T-helper 17 cell (primary cell): ENCODE measurements around the gene SMIM20. TPM values are rescaled to one million over a fixed set of nuclear protein-coding genes. Genes with fewer than 3 reads are reported as not detected.

Experiments
- ATAC-seq: fragments of 150-1000 bp; cut with Tn5 transposase; 2 replicates; pipeline ENCODE4 v1.10.0; 2021; ENCODE audit warnings: mild to moderate bottlenecking, moderate library complexity
- DNase-seq, 3 donors: peaks; one replicate each; pipeline versions ENCODE4 v3.0.0 to v3.0.0-alpha.2; 2020 to 2021
- H3K9me3 ChIP-seq: one replicate; pipeline ENCODE4 v1.7.0; 2013; ENCODE audit warnings: low read length, mild to moderate bottlenecking; ENCODE audit not compliant: control insufficient read depth, poor library complexity, severe bottlenecking
- H3K27ac Mint-ChIP-seq: one replicate; pipeline ENCODE4 v1.8.0; 2022; ENCODE audit warnings: mild to moderate bottlenecking, moderate library complexity, mixed read lengths
- H3K27me3 Mint-ChIP-seq: one replicate; pipeline ENCODE4 v1.8.0; 2022; ENCODE audit warnings: mixed read lengths
- H3K36me3 Mint-ChIP-seq: one replicate; pipeline ENCODE4 v1.8.0; 2022; ENCODE audit warnings: low read depth, mixed read lengths
- H3K4me1 Mint-ChIP-seq: one replicate; pipeline ENCODE4 v1.8.0; 2022; ENCODE audit warnings: mild to moderate bottlenecking, mixed read lengths
- H3K4me3 Mint-ChIP-seq: one replicate; pipeline ENCODE4 v1.8.0; 2022; ENCODE audit warnings: mild to moderate bottlenecking, moderate library complexity, mixed read lengths
- total RNA-seq, 4 donors: library from RNA in 2 of 4; stranded (reverse) in 2 of 4; gene quantifications; one replicate each; pipeline ENCODE4 v1.2.3 and lab custom pipeline; 2022 to 2026

The SMIM20 gene
- total RNA-seq, 2 donors from 2014 or later = 11.0 to 12.5 TPM

DNA sequence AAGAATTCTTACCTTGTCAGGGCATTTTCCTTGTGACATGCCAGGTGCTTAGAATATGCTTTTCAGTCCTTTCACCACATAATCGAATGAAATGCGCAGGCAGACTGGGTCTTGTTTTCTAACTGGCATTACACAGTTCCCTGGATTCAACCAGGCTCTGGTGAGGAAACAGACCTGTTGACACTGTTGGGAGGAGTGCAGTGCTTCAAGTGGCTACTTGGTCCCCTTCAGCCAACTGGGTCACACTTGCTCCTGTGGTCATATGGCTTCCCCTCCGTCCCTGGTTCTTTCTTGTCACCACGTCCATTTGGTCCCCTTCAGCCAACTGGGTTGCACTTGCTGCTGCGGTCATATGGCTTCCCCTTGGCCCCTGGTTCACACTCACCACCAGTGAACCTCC is 9.7 kb downstream of the SMIM20 start:
- no peak for ATAC-seq
- Mint-ChIP-seq H3K4me1 (peaks cover 10% of the 10 kb centered on the region), H3K4me3 (no peak overlapping the region), H3K36me3 (peaks cover 7% of the 10 kb centered on the region), H3K27me3 (no peaks in the 10 kb centered on the region), H3K27ac (no peak overlapping the region)
- no peak for DNase-seq
- no peaks in the 10 kb centered on the region for H3K9me3 ChIP-seq

DNA sequence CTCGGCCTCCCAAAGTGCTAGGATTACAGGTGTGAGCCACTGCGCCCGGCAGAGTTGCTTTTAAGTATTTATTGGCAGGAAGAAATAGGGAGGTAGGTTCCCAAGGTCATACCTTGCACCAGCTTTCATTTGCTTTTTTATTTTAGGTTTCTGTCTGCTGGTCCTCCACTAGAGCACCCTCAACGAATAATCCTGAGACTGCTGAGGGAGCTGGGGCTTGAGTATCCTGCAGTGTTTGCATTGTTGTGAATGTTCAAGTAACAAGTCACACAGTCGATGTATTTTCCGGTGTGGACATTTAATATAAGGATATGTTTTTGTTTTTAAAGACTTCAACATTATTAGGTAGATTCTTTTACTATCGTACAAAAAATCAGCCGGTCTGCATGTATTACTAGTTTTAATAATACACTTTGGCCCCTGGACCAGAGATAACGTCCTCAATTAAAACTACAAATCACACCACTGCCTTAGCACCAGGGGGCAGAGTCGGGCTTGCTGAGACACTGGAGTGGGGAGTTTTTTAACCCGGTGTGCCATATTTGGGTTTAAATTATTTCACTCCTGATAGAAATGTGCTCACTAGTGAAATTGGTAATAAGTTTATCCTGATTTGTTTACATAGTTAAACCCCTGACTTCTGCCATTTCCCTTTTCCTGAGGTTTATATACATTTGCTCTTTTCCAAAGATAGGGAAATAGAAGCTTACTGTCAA is 11.6 kb downstream of the SMIM20 start:
- DNase-seq = no peak
- no peaks in the 10 kb centered on the region for H3K9me3 ChIP-seq
- Mint-ChIP-seq H3K4me3 (no peak overlapping the region), H3K36me3 (peaks cover 8% of the 10 kb centered on the region), H3K27ac (no peak overlapping the region), H3K4me1 (peaks cover 6% of the 10 kb centered on the region), H3K27me3 (no peaks in the 10 kb centered on the region)
- ATAC-seq = peak; percentile 40

DNA sequence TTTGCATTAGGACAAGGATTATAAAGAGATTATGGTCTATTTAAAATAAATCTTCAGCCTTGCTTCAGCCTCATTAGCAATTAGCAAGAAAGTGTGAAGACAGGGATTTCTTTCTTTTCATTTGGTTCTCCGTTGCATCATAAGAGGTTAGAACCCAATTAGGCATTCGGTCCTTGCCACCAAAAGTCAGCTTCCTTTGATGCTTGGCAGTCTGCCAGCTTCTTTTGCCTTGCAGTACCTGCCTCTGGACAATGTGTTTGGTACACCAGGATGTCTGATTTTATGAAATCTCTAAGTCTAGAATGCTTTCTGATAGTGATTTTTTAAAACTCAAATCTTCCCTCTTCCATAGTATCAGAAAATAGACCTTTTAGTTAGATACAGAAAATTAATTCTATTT is 12.4 kb downstream of the SMIM20 start:
- no peak overlapping the region for H3K4me3 Mint-ChIP-seq
- no peak overlapping the region for H3K27ac Mint-ChIP-seq

DNA sequence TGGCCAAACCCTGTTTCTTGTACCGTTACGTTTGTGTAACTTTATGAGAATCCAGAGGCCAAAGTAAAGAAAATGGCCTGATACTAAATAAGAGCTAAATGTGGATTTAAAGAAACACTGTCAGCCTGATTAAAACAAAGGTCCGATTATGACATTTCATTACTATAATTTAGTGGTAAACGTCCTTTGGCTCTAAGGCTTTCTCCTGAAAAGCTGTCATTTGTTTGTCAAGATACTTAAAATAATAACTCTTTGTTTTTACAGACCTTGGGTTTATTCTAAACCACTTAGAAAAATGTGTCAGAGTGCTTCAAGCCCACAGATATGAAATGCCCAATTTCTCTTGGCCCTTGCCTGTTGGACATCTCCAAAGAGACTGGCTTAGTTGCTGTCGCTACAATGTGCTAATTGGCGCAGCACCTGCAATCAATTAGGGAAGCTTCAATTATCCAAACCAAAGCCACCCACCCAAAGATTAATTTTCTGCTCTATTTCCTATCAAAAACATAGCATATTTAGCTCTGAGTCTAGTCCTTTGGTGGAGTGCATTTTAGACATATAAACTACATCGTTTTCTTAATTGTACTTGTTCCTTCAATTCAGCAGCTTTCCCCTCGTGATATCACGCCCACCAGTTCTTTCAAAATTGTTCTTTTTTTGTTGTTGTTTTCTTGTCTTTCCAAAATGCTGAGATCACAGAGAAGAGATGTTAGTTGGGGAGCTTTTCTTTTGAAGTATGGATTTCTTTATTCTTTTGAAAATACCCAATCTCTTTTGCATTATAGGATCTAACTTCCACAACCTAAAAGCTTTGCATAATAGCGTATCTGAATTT is 13.6 kb downstream of the SMIM20 start:
- H3K4me3 Mint-ChIP-seq = no peak overlapping the region
- peaks cover 2% of the 10 kb centered on the region for H3K36me3 Mint-ChIP-seq
- H3K27ac Mint-ChIP-seq = no peak overlapping the region
- no peak for ATAC-seq
- no peak for DNase-seq
- H3K27me3 Mint-ChIP-seq = no peaks in the 10 kb centered on the region
- no peaks in the 10 kb centered on the region for H3K9me3 ChIP-seq
- no peaks in the 10 kb centered on the region for H3K4me1 Mint-ChIP-seq

More for the DNA sequence above, 12.4 kb downstream of the SMIM20 start:
- no peak for ATAC-seq
- Mint-ChIP-seq H3K36me3 (peaks cover 2% of the 10 kb centered on the region), H3K27me3 (no peaks in the 10 kb centered on the region), H3K4me1 (peaks cover 4% of the 10 kb centered on the region)
- no peak for DNase-seq
- no peaks in the 10 kb centered on the region for H3K9me3 ChIP-seq

DNA sequence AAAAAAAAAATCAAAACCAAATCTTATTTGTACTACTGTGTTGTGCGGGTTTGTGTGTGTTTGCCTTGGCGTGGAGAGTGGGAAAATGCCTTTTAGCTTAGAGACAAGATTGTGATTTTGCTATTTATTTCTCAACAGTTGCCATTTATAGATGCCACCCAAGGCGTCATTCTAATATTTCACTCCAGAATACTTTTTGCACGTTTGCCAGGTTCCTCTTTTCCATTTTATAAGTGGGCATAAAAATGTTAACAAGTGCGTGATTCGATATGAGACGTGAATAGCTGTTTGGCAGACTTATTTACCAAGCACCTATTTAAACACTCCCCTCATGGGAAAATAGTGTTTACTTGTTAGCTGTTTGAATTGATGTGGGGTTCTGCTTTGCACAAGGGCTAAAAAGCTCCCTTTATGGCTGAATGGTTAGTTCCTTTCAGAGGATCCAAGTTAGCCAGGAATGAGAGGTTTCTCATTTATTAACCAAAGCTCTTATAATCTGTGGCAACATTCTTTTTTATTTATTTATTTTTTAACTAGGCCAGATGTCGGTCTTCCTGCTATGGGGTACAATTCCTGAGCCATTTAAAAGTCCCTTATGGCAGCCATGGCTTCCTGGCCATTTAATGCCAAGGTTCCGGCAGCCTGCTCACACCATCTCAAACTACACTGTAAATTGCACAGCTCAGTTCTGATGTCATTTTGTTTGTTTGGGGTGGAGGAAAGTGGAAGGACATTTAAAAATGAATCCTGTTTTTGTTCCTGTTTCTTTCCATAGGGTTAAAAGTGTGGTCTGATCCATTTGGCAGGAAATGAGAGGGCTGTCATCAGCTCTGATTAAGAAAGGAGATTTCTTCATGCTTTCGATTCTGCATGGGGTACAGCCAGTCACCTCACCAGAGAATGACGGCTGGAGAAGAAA is 14.6 kb downstream of the SMIM20 start:
- H3K4me3 Mint-ChIP-seq = no peak overlapping the region
- no peak for ATAC-seq
- no peaks in the 10 kb centered on the region for H3K27me3 Mint-ChIP-seq
- H3K9me3 ChIP-seq = no peaks in the 10 kb centered on the region
- DNase-seq = no peak
- peak overlapping the region; percentile 37 for H3K27ac Mint-ChIP-seq
- peaks cover 2% of the 10 kb centered on the region for H3K36me3 Mint-ChIP-seq
- H3K4me1 Mint-ChIP-seq = no peaks in the 10 kb centered on the region

DNA sequence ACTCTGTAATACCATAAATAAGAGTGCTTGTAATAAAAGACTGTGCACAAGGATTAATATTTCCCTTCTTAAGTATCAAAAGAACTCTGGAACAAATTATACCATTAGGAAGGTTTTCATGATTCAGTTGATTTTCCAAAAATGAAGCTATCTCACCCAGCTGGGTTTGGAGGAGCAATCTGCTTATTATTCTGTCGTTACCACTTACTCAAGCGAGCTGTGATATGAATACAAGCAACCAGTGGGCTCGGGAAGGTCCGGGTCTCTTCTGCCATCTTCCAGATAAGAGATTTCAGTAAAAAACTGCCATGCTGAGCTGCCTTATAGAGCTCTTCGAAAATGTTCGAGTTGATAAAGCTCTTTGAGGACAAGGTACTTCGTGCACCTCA is 15.3 kb downstream of the SMIM20 start:
- H3K27ac Mint-ChIP-seq = peak overlapping the region; percentile 37
- DNase-seq = no peak
- H3K4me3 Mint-ChIP-seq = no peak overlapping the region
- H3K27me3 Mint-ChIP-seq = no peaks in the 10 kb centered on the region
- no peaks in the 10 kb centered on the region for H3K9me3 ChIP-seq
- H3K36me3 Mint-ChIP-seq = peaks cover 2% of the 10 kb centered on the region
- ATAC-seq = no peak
- H3K4me1 Mint-ChIP-seq = no peaks in the 10 kb centered on the region

DNA sequence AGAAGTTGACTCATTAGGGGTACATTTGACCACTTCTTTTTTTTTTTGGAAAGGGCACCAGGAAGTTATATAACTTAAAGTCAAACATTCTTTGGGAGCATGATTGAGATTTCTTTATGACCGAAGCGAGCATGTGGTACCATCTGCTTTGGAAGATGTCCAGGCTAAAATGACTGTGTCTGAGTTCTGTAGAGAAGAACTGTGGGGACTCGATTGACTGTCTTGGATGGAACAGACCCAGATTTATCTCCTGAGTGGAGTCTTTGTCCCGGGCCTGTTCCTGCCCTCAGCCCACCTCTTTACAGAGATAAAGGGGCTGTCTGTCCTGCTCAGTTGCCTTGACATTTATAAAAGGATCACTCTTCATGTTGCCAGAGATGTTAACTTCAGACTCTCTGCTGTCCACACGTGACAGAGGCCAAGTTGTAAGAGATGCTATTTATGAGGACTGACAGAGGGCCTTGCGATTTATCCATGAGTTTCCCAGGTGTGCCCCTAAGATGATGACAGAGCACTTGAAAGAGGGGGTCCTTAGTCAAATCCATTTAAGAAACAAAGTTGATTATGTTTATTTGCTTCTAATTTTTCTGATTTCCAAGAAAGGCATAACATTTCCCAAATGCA is 16.8 kb downstream of the SMIM20 start:
- H3K4me1 Mint-ChIP-seq = no peaks in the 10 kb centered on the region
- no peaks in the 10 kb centered on the region for H3K27me3 Mint-ChIP-seq
- H3K36me3 Mint-ChIP-seq = peaks cover 2% of the 10 kb centered on the region
- no peaks in the 10 kb centered on the region for H3K9me3 ChIP-seq
- no peak for DNase-seq
- H3K4me3 Mint-ChIP-seq = no peak overlapping the region
- no peak overlapping the region for H3K27ac Mint-ChIP-seq
- ATAC-seq = no peak

DNA sequence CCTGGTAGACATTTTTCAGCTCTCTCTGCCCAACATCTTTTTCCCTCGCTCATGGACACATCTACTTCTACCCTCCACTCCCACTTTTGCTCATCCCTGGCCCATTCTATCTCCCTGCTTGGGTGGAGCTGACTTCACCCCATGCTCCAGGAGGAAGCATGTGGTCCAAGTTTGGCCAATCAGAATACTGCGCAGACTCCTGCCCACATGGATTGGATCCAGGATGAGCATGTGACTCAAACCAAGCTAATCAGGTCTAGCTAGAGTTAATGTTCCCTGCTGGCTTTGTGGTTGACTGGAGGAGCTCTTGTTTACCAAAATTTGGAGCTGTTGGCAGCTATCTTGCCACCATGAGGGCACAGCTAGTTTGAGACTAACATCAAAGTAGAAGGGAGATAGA is 22.7 kb downstream of the SMIM20 start:
- peaks cover 2% of the 10 kb centered on the region for H3K36me3 Mint-ChIP-seq
- peaks cover 8% of the 10 kb centered on the region for H3K4me1 Mint-ChIP-seq
- ATAC-seq = no peak
- H3K4me3 Mint-ChIP-seq = no peak overlapping the region
- no peak for DNase-seq
- H3K27ac Mint-ChIP-seq = no peak overlapping the region
- no peaks in the 10 kb centered on the region for H3K9me3 ChIP-seq
- peaks cover 1% of the 10 kb centered on the region for H3K27me3 Mint-ChIP-seq

DNA sequence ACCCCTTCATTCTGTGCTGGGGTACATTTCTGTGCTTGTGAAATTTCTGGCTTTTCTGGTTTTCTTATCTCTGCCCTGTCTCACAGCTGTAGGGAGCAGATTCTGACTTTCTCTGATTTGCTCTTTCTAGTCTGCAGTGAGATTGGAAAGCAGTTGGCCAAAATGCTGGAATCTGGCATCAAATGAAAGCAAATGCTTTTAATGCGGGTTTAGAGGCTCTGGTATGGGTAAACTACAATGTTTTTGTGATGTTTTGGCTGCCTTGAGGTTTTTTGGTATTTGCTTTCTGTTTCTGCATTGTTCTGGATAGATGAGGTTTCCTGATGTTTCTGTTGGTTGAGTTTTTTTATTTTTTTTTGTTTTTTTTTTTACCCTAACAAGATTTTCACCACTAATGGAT is 23.8 kb downstream of the SMIM20 start:
- H3K27ac Mint-ChIP-seq = peak overlapping the region; percentile 57
- no peak for DNase-seq

DNA sequence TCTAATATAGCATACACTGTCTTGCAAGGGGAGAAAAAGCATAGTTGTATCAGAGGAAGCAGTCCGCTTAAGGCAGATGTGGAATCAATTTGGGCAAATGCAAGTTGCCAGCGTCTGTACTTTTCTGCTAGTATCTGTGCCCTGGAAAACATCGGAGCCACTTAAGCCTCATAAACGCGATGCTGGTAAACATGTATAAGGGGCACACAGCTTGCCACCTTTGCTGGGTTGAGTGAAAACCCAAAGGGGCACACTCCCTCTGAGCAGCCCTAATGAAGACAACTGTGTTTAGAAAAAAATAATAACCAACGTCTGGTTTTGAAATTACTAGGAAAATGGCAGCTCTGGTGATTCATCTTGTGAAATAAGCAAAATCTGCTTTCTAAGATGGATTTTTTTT is 24.3 kb downstream of the SMIM20 start:
- H3K4me1 Mint-ChIP-seq = peaks cover 8% of the 10 kb centered on the region
- DNase-seq = no peak
- peak overlapping the region; percentile 57 for H3K27ac Mint-ChIP-seq
- H3K4me3 Mint-ChIP-seq = no peak overlapping the region
- no peak for ATAC-seq
- H3K27me3 Mint-ChIP-seq = peaks cover 7% of the 10 kb centered on the region
- H3K36me3 Mint-ChIP-seq = peaks cover 2% of the 10 kb centered on the region
- no peaks in the 10 kb centered on the region for H3K9me3 ChIP-seq

More for the DNA sequence above, 23.8 kb downstream of the SMIM20 start:
- Mint-ChIP-seq H3K27me3 (peaks cover 7% of the 10 kb centered on the region), H3K36me3 (peaks cover 2% of the 10 kb centered on the region), H3K4me1 (peaks cover 8% of the 10 kb centered on the region), H3K4me3 (peak overlapping the region; percentile 75)
- ATAC-seq = peak; percentile 18
- no peaks in the 10 kb centered on the region for H3K9me3 ChIP-seq

DNA sequence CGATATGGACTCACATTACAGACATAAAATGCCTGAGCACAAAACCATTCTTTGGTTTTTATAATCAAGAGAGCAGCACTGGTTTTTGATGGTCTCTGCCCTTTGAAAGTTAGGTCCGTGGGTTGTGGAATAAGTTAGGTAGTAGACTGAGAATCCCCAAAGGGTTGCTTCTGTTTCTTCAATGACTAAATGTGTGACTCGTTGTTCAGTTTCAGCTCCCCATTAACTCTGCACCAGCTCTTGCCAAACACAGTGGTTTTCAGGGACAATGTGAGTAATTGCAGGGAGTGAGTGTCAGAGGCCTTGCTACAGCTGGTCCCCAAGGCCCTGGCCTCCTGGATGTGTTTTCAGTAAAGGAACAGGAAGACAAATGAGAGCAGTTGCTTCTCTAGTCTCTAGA is 24.8 kb downstream of the SMIM20 start:
- Mint-ChIP-seq H3K27ac (no peak overlapping the region), H3K4me1 (peaks cover 8% of the 10 kb centered on the region), H3K36me3 (peaks cover 2% of the 10 kb centered on the region), H3K4me3 (no peak overlapping the region), H3K27me3 (peaks cover 7% of the 10 kb centered on the region)
- ATAC-seq = no peak
- DNase-seq = no peak
- H3K9me3 ChIP-seq = no peaks in the 10 kb centered on the region

DNA sequence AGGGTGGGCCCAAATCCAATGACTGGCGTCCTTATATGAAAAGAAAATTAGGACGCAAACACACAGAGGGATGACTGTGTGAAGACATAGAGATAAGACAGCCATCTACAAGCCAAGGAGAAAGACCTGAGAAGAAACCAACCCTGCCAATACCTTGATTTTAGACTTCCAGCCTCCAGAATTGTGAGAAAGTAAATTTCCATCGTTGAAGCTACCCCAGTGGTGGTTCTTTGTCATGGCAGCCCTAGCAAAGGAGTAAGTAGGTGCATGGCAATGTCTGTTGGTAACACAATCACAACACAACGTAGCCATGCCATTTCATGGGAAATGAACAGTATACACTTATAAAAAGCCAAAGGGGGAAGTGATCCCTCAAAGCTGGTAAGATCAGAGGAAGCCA is 25.3 kb downstream of the SMIM20 start:
- Mint-ChIP-seq H3K27ac (no peak overlapping the region), H3K4me3 (no peak overlapping the region), H3K27me3 (peaks cover 7% of the 10 kb centered on the region), H3K4me1 (peaks cover 8% of the 10 kb centered on the region), H3K36me3 (peaks cover 2% of the 10 kb centered on the region)
- ATAC-seq = no peak
- DNase-seq = no peak
- H3K9me3 ChIP-seq = no peaks in the 10 kb centered on the region
